MM.1S (cell line): Measurements from ENCODE around the gene KLF9.

Experiments
- DNase-seq: peaks from one replicate; pipeline ENCODE4 v3.0.0-alpha.2; 2015
- H2AFZ ChIP-seq: fragments of 300-600 bp; sonication (generic); 2 replicates; pipeline ENCODE4 v1.6.0; 2016; ENCODE audit warnings: antibody characterized with exemption, low read length
- H3F3A ChIP-seq: fragments of 300-600 bp; sonication (generic); 2 replicates; pipeline ENCODE4 v1.6.1; 2016; ENCODE audit warnings: mild to moderate bottlenecking, antibody characterized with exemption, low read length, moderate library complexity, mixed read lengths; ENCODE audit not compliant: insufficient read depth
- H3K27ac ChIP-seq: fragments of 300-600 bp; sonication (generic); 2 replicates; pipeline ENCODE4 v1.5.1; 2016; ENCODE audit warnings: mild to moderate bottlenecking, low read length
- H3K27me3 ChIP-seq: fragments of 300-600 bp; sonication (generic); replicated peaks from 2 replicates; pipeline ENCODE4 v1.6.0; 2016; ENCODE audit warnings: low read length; ENCODE audit not compliant: insufficient read depth
- H3K36me3 ChIP-seq: fragments of 300-600 bp; sonication (generic); replicated peaks from 2 replicates; pipeline ENCODE4 v1.6.1; 2016; ENCODE audit warnings: mild to moderate bottlenecking, low read length, mixed read lengths; ENCODE audit not compliant: insufficient read depth
- H3K4me1 ChIP-seq: fragments of 300-600 bp; sonication (generic); 2 replicates; pipeline ENCODE4 v1.6.1; 2016; ENCODE audit warnings: low read length, mixed read lengths
- H3K4me2 ChIP-seq: fragments of 300-600 bp; sonication (generic); 2 replicates; pipeline ENCODE4 v1.6.0; 2016; ENCODE audit warnings: low read depth, low read length
- H3K4me3 ChIP-seq: fragments of 300-600 bp; sonication (generic); 2 replicates; pipeline ENCODE4 v1.5.1; 2016; ENCODE audit warnings: low read length, mixed read lengths
- H3K79me2 ChIP-seq: fragments of 300-600 bp; sonication (generic); 2 replicates; pipeline ENCODE4 v1.6.1; 2016; ENCODE audit warnings: mixed run types, low read length, mixed read lengths
- H3K9ac ChIP-seq: fragments of 300-600 bp; sonication (generic); 2 replicates; pipeline ENCODE4 v1.6.1; 2016; ENCODE audit warnings: low read length, mixed read lengths
- H3K9me2 ChIP-seq: fragments of 300-600 bp; sonication (generic); replicated peaks from 2 replicates; pipeline ENCODE4 v1.6.1; 2016; ENCODE audit warnings: mild to moderate bottlenecking, low read length, mixed read lengths; ENCODE audit not compliant: insufficient read depth
- H3K9me3 ChIP-seq: fragments of 300-600 bp; sonication (generic); replicated peaks from 2 replicates; pipeline ENCODE4 v1.6.1; 2016; ENCODE audit warnings: mild to moderate bottlenecking, low read length, mixed read lengths; ENCODE audit not compliant: insufficient read depth
- H4K20me1 ChIP-seq: fragments of 300-600 bp; sonication (generic); 2 replicates; pipeline ENCODE4 v1.6.1; 2016; ENCODE audit warnings: mild to moderate bottlenecking, low read length, moderate library complexity, mixed read lengths; ENCODE audit not compliant: insufficient read depth
- EZH2 ChIP-seq: fragments of 300-600 bp; sonication (generic); optimal IDR thresholded peaks from 2 replicates; pipeline ENCODE3; 2017; ENCODE audit warnings: low read depth, mild to moderate bottlenecking, antibody characterized with exemption, low read length, mixed read lengths
- EZH2phosphoT487 ChIP-seq: fragments of 300-600 bp; sonication (generic); IDR thresholded peaks from 2 replicates; pipeline ENCODE4 v1.6.1; 2018; ENCODE audit warnings: antibody characterized with exemption, low read length
- TF ChIP-seq, protein P1 (sequence below): fragments of 300-600 bp; sonication (generic); IDR thresholded peaks from 2 replicates; pipeline ENCODE4 v1.5.1; 2016; ENCODE audit warnings: antibody characterized with exemption, low read length, mixed read lengths

KLF9 gene

DNA sequence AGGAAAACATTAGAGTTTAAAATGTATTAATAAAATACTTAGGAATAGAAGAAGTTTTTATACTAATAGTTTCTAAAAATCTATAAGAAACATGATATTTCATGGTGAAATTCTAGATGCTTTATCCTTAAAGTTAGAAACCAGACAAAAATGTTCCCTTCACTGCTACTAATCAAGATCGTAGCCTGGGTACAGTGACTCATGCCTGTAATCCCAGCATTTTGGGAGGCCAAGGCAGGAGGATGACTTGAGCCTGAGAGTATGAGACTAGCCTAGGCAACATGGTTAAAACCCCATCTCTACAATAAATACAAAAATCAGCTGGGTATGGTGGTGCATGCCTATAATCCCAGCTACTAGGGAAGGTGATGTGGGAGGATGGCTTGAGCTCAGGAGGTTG lies 30.4 kb upstream of the KLF9 start:
- Histone ChIP-seq H3F3A (no peaks in the 10 kb centered on the region), H3K36me3 (no peaks in the 10 kb centered on the region), H3K27me3 (no peaks in the 10 kb centered on the region), H4K20me1 (no peaks in the 10 kb centered on the region), H3K9me3 (no peaks in the 10 kb centered on the region), H3K9ac (no peak overlapping the region), H2AFZ (no peak overlapping the region), H3K79me2 (no peaks in the 10 kb centered on the region), H3K4me3 (no peak overlapping the region), H3K4me1 (no peaks in the 10 kb centered on the region), H3K27ac (no peak overlapping the region), H3K4me2 (no peak overlapping the region), H3K9me2 (no peaks in the 10 kb centered on the region)
- DNase-seq = no peak
- TF ChIP-seq EZH2phosphoT487 (no peak), EZH2 (no peak)
- TF ChIP-seq, protein P1, sequence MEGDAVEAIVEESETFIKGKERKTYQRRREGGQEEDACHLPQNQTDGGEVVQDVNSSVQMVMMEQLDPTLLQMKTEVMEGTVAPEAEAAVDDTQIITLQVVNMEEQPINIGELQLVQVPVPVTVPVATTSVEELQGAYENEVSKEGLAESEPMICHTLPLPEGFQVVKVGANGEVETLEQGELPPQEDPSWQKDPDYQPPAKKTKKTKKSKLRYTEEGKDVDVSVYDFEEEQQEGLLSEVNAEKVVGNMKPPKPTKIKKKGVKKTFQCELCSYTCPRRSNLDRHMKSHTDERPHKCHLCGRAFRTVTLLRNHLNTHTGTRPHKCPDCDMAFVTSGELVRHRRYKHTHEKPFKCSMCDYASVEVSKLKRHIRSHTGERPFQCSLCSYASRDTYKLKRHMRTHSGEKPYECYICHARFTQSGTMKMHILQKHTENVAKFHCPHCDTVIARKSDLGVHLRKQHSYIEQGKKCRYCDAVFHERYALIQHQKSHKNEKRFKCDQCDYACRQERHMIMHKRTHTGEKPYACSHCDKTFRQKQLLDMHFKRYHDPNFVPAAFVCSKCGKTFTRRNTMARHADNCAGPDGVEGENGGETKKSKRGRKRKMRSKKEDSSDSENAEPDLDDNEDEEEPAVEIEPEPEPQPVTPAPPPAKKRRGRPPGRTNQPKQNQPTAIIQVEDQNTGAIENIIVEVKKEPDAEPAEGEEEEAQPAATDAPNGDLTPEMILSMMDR = no peak

DNA sequence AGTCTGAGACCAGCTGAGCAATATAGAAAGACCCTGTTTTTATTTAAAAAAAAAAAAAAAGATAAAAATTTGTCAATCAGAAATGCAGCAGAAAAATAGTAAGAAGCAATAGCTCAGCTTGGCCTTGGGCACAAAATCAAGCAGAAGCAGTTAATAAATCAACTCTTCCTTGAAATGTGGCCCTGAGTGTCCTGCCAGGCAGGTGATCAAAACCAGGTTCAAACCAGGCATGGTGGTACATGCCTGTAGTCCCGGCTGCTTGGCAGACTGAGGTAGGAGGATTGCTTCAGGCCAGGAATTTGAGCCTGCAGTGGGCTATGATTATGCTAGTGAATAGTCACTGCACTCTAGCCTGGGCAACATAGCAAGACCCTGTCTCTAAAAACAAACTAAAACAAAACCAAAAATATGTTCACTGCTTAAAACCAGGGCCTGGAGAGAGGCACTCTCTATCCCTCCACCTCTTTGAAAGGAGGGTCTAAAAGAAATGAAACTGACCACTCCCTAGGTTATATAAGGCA lies 27.9 kb upstream of the KLF9 start:
- H3K27ac ChIP-seq = no peak overlapping the region
- no peak overlapping the region for H3K4me3 ChIP-seq

DNA sequence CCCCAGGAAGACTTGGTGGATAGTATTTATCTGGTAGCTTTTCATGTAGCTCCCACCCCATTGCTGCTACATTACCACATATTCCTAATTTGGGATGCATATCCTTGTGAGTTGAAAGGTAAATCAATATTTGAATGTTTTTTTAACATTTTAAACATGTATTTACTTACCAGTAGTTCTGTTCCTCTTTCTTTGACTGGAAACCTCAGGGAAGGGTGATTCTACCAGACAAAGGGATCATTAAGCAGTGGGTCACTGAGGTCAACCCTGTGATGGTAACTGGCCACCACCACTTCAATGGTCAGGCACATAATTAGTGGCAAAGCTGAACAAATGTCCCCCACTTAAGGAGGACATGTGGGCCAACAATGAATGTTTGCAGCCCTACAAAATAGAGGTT lies 27.2 kb upstream of the KLF9 start:
- Histone ChIP-seq H3K9me2 (no peaks in the 10 kb centered on the region), H3K27me3 (no peaks in the 10 kb centered on the region), H4K20me1 (no peaks in the 10 kb centered on the region), H2AFZ (no peak overlapping the region), H3K27ac (no peak overlapping the region), H3K4me1 (no peaks in the 10 kb centered on the region), H3K9me3 (no peaks in the 10 kb centered on the region), H3K4me2 (no peak overlapping the region), H3K9ac (no peak overlapping the region), H3K36me3 (no peaks in the 10 kb centered on the region), H3F3A (no peaks in the 10 kb centered on the region), H3K4me3 (no peak overlapping the region), H3K79me2 (no peaks in the 10 kb centered on the region)
- no peak for TF ChIP-seq EZH2phosphoT487
- no peak for TF ChIP-seq EZH2
- TF ChIP-seq, protein P1 = no peak
- no peak for DNase-seq

More for the DNA sequence above, 27.9 kb upstream of the KLF9 start:
- Histone ChIP-seq H4K20me1 (no peaks in the 10 kb centered on the region), H3K4me2 (no peak overlapping the region), H3K4me1 (no peaks in the 10 kb centered on the region), H3K79me2 (no peaks in the 10 kb centered on the region), H3K36me3 (no peaks in the 10 kb centered on the region), H2AFZ (no peak overlapping the region), H3F3A (no peaks in the 10 kb centered on the region), H3K9me2 (no peaks in the 10 kb centered on the region), H3K27me3 (no peaks in the 10 kb centered on the region), H3K9ac (no peak overlapping the region), H3K9me3 (no peaks in the 10 kb centered on the region)
- no peak for DNase-seq
- TF ChIP-seq EZH2phosphoT487 = no peak
- TF ChIP-seq EZH2 = no peak
- TF ChIP-seq, protein P1 = no peak
